Lower lobe of right lung (tissue), 2 donors: ENCODE data around the gene DCAF8L1. TPM values are rescaled to one million over a fixed set of nuclear protein-coding genes. Genes with fewer than 3 reads are reported as not detected.
A peak's percentile ranks its signal among the peaks of the same experiment; 100 is the strongest.
"Not testable (repeated sequence)": the region's sequence is repeated elsewhere in the genome, so short reads cannot be mapped to it uniquely, and the experiment has no call there.

Experiments used
- ATAC-seq, 2 donors: fragments of 200-7000 bp; cut with Tn5 transposase; one replicate each; pipeline ENCODE4 v1.9.1; 2020 to 2022; ENCODE audit warnings: mild to moderate bottlenecking in 2 of 2, moderate library complexity in 2 of 2
- DNase-seq: peaks from one replicate; pipeline ENCODE4 v3.0.0-alpha.2; 2020
- H3K27ac ChIP-seq: fragments of 200-600 bp; one replicate; pipeline ENCODE4 v1.8.0; 2022
- H3K27me3 ChIP-seq: fragments of 200-600 bp; one replicate; pipeline ENCODE4 v1.8.0; 2022; ENCODE audit warnings: low read depth
- H3K36me3 ChIP-seq: fragments of 200-600 bp; one replicate; pipeline ENCODE4 v1.8.0; 2022; ENCODE audit warnings: mild to moderate bottlenecking
- H3K4me1 ChIP-seq: fragments of 200-600 bp; one replicate; pipeline ENCODE4 v1.8.0; 2022
- H3K4me3 ChIP-seq: fragments of 200-600 bp; one replicate; pipeline ENCODE4 v1.8.0; 2022; ENCODE audit warnings: mild to moderate bottlenecking
- H3K9me3 ChIP-seq: fragments of 200-600 bp; one replicate; pipeline ENCODE4 v1.8.0; 2022
- intact Hi-C: fragments of 100-400 bp; cut with DNase I; formaldehyde crosslinking; loops from one replicate; pipeline ENCODE4 v1.11.0; 2022
- total RNA-seq: library from RNA; stranded (reverse); fragmentation: NEBNext Ultra II Directional; extraction: Animal tissue kit (Norgen Biotek cat#: 25700); gene quantifications from one replicate; pipeline ENCODE4 v1.2.1, GENCODE V29; 2021
- TF ChIP-seq, protein P1 (sequence below): fragments of 200-600 bp; IDR thresholded peaks from one replicate; pipeline ENCODE4 v1.8.0; 2022; ENCODE audit warnings: antibody characterized with exemption, mild to moderate bottlenecking
- donor health status: DM: no; HTN: yes; CAD: no; lungs with severe emphysema.

The DCAF8L1 gene
- total RNA-seq, 1 donor from 2014 or later: not detected

GRCh38 chrX:27968878-27969277 is 12.4 kb downstream of the DCAF8L1 start:
- H3K27me3 ChIP-seq: no peaks in the 10 kb centered on the region
- TF ChIP-seq, protein P1, sequence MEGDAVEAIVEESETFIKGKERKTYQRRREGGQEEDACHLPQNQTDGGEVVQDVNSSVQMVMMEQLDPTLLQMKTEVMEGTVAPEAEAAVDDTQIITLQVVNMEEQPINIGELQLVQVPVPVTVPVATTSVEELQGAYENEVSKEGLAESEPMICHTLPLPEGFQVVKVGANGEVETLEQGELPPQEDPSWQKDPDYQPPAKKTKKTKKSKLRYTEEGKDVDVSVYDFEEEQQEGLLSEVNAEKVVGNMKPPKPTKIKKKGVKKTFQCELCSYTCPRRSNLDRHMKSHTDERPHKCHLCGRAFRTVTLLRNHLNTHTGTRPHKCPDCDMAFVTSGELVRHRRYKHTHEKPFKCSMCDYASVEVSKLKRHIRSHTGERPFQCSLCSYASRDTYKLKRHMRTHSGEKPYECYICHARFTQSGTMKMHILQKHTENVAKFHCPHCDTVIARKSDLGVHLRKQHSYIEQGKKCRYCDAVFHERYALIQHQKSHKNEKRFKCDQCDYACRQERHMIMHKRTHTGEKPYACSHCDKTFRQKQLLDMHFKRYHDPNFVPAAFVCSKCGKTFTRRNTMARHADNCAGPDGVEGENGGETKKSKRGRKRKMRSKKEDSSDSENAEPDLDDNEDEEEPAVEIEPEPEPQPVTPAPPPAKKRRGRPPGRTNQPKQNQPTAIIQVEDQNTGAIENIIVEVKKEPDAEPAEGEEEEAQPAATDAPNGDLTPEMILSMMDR: no peak
- no peaks in the 10 kb centered on the region for H3K9me3 ChIP-seq
- intact Hi-C loops: no loop called here
- H3K4me3 ChIP-seq: no peak overlapping the region
- no peak for DNase-seq
- ATAC-seq: peak; percentile 58 to 78
- no peaks in the 10 kb centered on the region for H3K36me3 ChIP-seq
- no peak overlapping the region for H3K27ac ChIP-seq
- no peaks in the 10 kb centered on the region for H3K4me1 ChIP-seq

- Histone ChIP-seq H3K27me3 (no peaks in the 10 kb centered on the region), H3K36me3 (no peaks in the 10 kb centered on the region), H3K9me3 (no peaks in the 10 kb centered on the region), H3K27ac (no peak overlapping the region), H3K4me3 (no peak overlapping the region), H3K4me1 (no peaks in the 10 kb centered on the region)
- intact Hi-C loops: no loop called here
- TF ChIP-seq, protein P1: no peak
- DNase-seq (no peak), ATAC-seq (no peak)
These were observed 12.9 kb downstream of the DCAF8L1 start for GRCh38 chrX:27968352-27968751.

GRCh38 chrX:27966955-27967354 is 14.3 kb downstream of the DCAF8L1 start:
- DNase-seq: no peak
- Histone ChIP-seq H3K4me3 (no peak overlapping the region), H3K36me3 (no peaks in the 10 kb centered on the region), H3K27me3 (no peaks in the 10 kb centered on the region), H3K4me1 (no peaks in the 10 kb centered on the region), H3K27ac (no peak overlapping the region), H3K9me3 (no peaks in the 10 kb centered on the region)
- intact Hi-C loops: no loop called here
- peak in 1 of 2 donors; percentile 68 for ATAC-seq
- TF ChIP-seq, protein P1: no peak

- intact Hi-C loops: no loop called here
These were observed 14.8 kb downstream of the DCAF8L1 start for GRCh38 chrX:27966492-27966891.

DNA sequence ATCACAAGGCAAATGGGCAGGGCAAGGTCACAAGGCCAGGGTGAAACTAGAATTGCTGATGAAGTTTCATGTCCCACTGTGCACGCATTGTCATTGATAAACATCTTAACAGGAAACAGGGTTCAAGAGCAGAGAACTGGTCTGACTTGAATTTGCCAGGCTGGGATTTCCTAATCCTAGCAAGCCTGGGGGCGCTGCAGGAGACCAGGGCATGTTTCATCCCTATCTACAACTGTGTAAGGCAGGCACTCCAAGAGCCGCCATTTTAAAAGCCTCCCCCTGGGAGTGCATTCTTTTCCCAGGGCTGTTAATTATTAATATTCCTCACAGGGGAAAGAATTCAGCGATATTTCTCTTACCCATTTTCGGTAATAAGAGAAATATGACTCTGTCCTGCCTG is 15.9 kb downstream of the DCAF8L1 start:
- H3K4me3 ChIP-seq, H3K4me1 ChIP-seq, intact Hi-C loops, DNase-seq, H3K27ac ChIP-seq, ATAC-seq, H3K36me3 ChIP-seq, H3K27me3 ChIP-seq, H3K9me3 ChIP-seq: not testable (repeated sequence)

More at GRCh38 chrX:27966492-27966891, 14.8 kb downstream of the DCAF8L1 start:
- no peaks in the 10 kb centered on the region for H3K4me1 ChIP-seq
- no peak for DNase-seq
- ATAC-seq: peak in 1 of 2 donors; percentile 35
- no peak overlapping the region for H3K27ac ChIP-seq
- TF ChIP-seq, protein P1: no peak
- no peaks in the 10 kb centered on the region for H3K36me3 ChIP-seq
- H3K27me3 ChIP-seq: no peaks in the 10 kb centered on the region
- no peak overlapping the region for H3K4me3 ChIP-seq
- H3K9me3 ChIP-seq: no peaks in the 10 kb centered on the region

- H3K27ac ChIP-seq: no peak overlapping the region
- H3K36me3 ChIP-seq: no peaks in the 10 kb centered on the region
- no peaks in the 10 kb centered on the region for H3K27me3 ChIP-seq
- TF ChIP-seq, protein P1: no peak
- DNase-seq (no peak), ATAC-seq (no peak)
- no peaks in the 10 kb centered on the region for H3K9me3 ChIP-seq
- H3K4me1 ChIP-seq: no peaks in the 10 kb centered on the region
- intact Hi-C loops: no loop called here
- no peak overlapping the region for H3K4me3 ChIP-seq
These were observed 16.8 kb downstream of the DCAF8L1 start for GRCh38 chrX:27964432-27964831.

DNA sequence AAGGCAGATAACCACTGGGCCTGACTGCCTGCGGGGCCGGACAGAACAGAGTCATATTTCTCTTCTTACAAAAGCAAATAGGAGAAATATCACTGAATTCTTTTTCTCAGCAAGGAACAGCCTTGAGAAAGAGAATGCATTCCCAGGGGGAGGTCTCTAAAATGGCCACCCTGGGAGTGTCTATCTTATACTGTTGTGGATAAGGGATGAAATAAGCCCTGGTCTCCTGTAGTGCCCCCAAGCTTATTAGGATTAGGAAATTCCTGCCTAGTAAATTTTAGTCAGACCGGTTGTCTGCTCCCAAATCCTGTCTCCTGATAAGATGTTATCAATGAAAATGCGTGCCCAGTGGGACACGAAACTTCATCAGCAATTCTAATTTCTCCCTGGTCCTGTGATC is 20.8 kb downstream of the DCAF8L1 start:
- ATAC-seq, H3K27me3 ChIP-seq, H3K4me1 ChIP-seq, DNase-seq, H3K4me3 ChIP-seq, H3K27ac ChIP-seq, H3K9me3 ChIP-seq, H3K36me3 ChIP-seq, intact Hi-C loops: not testable (repeated sequence)
